H1 (cell line): ENCODE measurements around the gene PHC2.

Source experiments
- BACH1 ChIP-seq: IDR thresholded peaks from 2 replicates; pipeline ENCODE4 v1.6.1; 2012; ENCODE audit warnings: low read length, improper control_type of control experiment
- CHD2 ChIP-seq: IDR thresholded peaks from 2 replicates; pipeline ENCODE4 v1.6.1; 2012; ENCODE audit warnings: low read length, improper control_type of control experiment
- CREB1 ChIP-seq: IDR thresholded peaks from 2 replicates; pipeline ENCODE4 v1.6.1; 2012; ENCODE audit warnings: inconsistent platforms
- CTCF ChIP-seq, 3 experiments: IDR thresholded peaks; 1 replicate in 2 of 3; 2 replicates in 1 of 3; pipeline versions ENCODE4 v1.5.1 to v1.6.1; 2011; ENCODE audit warnings: low read length in 3 of 3, mild to moderate bottlenecking in 3 of 3, inconsistent platforms in 2 of 3, low read depth in 1 of 3, moderate library complexity in 1 of 3; ENCODE audit not compliant: insufficient read depth in 1 of 3; ENCODE audit errors: control extremely low read depth in 1 of 3
- EZH2 ChIP-seq: fragments of 200-600 bp; sonication (generic); IDR thresholded peaks from 2 replicates; pipeline ENCODE4 v1.7.1; 2012; ENCODE audit warnings: low read depth, mild to moderate bottlenecking, moderate library complexity, low read length, inconsistent platforms; ENCODE audit not compliant: severe bottlenecking
- FOSL1 ChIP-seq: IDR thresholded peaks from 2 replicates; pipeline ENCODE4 v1.6.1; 2011; ENCODE audit warnings: mild to moderate bottlenecking, low read depth, low read length, moderate library complexity; ENCODE audit not compliant: insufficient read depth
- GTF2F1 ChIP-seq: IDR thresholded peaks from 2 replicates; pipeline ENCODE4 v1.6.1; 2012; ENCODE audit warnings: low read depth, low read length, improper control_type of control experiment, borderline replicate concordance
- JUND ChIP-seq: IDR thresholded peaks from 2 replicates; pipeline ENCODE4 v1.6.1; 2011; ENCODE audit warnings: mild to moderate bottlenecking, improper control_type of control experiment, low read length
- MAX ChIP-seq: IDR thresholded peaks from 2 replicates; pipeline ENCODE4 v1.6.1; 2012; ENCODE audit warnings: inconsistent platforms
- NRF1 ChIP-seq: IDR thresholded peaks from 2 replicates; pipeline ENCODE4 v1.6.1; 2011; ENCODE audit warnings: mild to moderate bottlenecking, low read depth, low read length, improper control_type of control experiment
- POLR2AphosphoS5 ChIP-seq: IDR thresholded peaks from 2 replicates; pipeline ENCODE4 v1.6.1; 2011; ENCODE audit warnings: low read depth, low read length
- SIX5 ChIP-seq: IDR thresholded peaks from 2 replicates; pipeline ENCODE4 v1.6.1; 2011; ENCODE audit warnings: mild to moderate bottlenecking, low read depth, low read length
- YY1 ChIP-seq: IDR thresholded peaks from 2 replicates; pipeline ENCODE4 v1.6.1; 2011; ENCODE audit warnings: low read depth, mild to moderate bottlenecking, low read length
- TF ChIP-seq, protein P1 (sequence below): IDR thresholded peaks from 2 replicates; pipeline ENCODE4 v1.6.1; 2011; ENCODE audit warnings: low read length, improper control_type of control experiment

DNA sequence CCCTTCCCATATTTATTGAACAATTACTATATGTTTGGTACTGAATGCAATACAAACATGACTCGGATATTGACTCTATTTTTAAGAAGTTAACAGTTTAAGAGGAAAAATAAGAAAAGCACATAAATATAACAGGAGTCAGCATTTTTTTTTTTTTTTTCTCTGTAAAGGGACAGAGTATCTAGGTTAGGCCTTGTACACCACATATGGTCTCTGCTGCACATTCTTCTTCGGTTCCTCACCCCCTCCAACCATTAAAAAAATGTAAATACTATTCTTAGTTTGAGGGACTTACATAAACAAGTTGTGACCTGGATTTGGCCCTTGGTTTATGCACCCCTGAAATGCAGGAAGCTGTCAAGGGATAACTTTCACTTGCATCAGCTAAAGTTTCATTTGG is 40.4 kb downstream of the PHC2 start:
- TF ChIP-seq FOSL1: no peak
- TF ChIP-seq CHD2: no peak
- TF ChIP-seq CTCF (IDR thresholded peaks at IDR 0.05; ENCODE audit: control extremely low read depth in 1 of 3, insufficient read depth in 1 of 3, low read depth in 1 of 3, low read length in 3 of 3): no peak
- no peak for TF ChIP-seq YY1
- TF ChIP-seq CREB1: no peak
- TF ChIP-seq, protein P1, sequence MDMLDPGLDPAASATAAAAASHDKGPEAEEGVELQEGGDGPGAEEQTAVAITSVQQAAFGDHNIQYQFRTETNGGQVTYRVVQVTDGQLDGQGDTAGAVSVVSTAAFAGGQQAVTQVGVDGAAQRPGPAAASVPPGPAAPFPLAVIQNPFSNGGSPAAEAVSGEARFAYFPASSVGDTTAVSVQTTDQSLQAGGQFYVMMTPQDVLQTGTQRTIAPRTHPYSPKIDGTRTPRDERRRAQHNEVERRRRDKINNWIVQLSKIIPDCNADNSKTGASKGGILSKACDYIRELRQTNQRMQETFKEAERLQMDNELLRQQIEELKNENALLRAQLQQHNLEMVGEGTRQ: no peak
- no peak for TF ChIP-seq MAX
- TF ChIP-seq POLR2AphosphoS5: no peak
- no peak for TF ChIP-seq EZH2
- TF ChIP-seq NRF1: no peak
- no peak for TF ChIP-seq SIX5
- TF ChIP-seq GTF2F1: no peak
- no peak for TF ChIP-seq BACH1
- TF ChIP-seq JUND: no peak
